ENCODE data around the gene HYAL3.
A peak's percentile ranks its signal among the peaks of the same experiment; 100 is the strongest.

The HYAL3 gene

DNA sequence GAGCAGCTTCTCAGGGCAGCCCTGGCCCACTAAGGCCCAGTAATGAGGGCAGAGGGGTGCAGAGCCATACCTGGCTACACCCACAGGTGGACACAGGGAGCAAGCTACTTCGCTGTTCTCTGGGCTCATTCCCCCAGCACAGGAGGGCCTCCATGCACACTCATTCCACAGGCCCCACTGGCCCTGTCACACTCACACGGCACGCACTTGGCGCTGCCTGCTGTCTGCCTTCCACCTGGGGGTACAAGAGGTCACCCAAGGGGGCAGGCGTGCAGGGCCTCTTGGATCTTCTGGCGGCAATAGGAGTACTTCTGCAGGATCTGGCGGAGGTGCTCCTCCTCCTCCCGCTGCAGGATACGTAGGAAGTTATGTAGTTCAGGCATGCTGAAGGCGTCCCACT lies 31.1 kb upstream of the HYAL3 start:
- Histone ChIP-seq H3K79me2 (peaks cover 12% of the 10 kb centered on the region), H2AFZ (no peak overlapping the region), H3K36me3 (ENCODE audit: control insufficient read depth, insufficient read depth, low read length) (no peaks in the 10 kb centered on the region), H3K27me3 (ENCODE audit: control insufficient read depth, insufficient read depth, low read length) (no peaks in the 10 kb centered on the region), H3K27ac (no peak overlapping the region), H3K9ac (no peak overlapping the region), H3K4me1 (peaks cover 8% of the 10 kb centered on the region), H3K4me2 (ENCODE audit: low read length) (no peak overlapping the region), H3K9me3 (ENCODE audit: control insufficient read depth, low read length) (no peaks in the 10 kb centered on the region), H3K4me3 (ENCODE audit: low read depth, low read length) (no peak overlapping the region)
- TF ChIP-seq CTCF (IDR thresholded peaks at IDR 0.05), result no peak

DNA sequence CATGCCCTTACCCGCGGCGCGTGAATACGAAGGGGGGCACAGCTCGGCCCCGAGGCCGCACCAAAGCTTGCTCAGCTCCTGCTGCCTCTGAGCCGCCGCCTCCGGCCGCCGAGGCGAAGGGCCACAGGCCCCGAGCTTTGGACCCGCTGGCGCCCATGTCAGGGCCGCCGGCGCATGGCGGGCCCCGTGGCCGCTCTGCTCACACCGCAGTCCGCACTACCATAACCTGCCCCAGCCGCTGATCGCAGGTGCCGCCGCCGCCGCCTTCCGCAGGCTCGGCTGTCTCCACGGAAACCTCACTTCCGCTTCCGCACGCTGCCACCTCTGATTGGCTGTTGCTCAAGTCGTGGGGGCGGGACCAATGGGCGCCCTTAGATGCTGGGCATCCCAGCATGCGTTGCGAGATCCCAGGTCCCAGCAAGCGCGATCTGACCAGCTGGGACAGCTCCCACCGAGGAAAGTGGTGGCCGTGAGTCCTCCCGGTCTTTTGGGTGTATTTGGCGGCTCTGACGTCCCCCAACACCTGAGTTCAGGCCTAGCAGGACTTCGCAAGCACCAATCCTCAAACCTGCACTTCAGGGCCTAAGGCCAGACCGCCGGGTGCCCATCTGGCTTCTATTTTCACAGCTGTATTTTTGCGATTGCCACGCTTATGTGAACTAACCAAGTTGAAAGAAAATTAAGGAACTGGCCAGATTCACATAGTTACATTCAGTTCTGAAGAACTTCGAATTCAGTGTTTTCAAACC lies 28.9 kb upstream of the HYAL3 start, which contains the start of gene TUSC2:
Gene TUSC2, minus strand, starts transcription at position 281 of the 749 bp plus-strand sequence. Its CDS starts 124 bp downstream, at position 157.
- Histone ChIP-seq H3K4me1 (peaks cover 15% of the 10 kb centered on the region), H3K9ac (peak within 1 kb of the TSS; percentile 95), H3K27ac (peak within 1 kb of the TSS; percentile 75), H3K36me3 (ENCODE audit: control insufficient read depth, insufficient read depth, low read length) (no peaks in the 10 kb centered on the region), H3K9me3 (ENCODE audit: control insufficient read depth, low read length) (no peaks in the 10 kb centered on the region), H3K27me3 (ENCODE audit: control insufficient read depth, insufficient read depth, low read length) (no peaks in the 10 kb centered on the region), H3K4me3 (ENCODE audit: low read depth, low read length) (peak within 1 kb of the TSS; percentile 84), H2AFZ (peak within 1 kb of the TSS; percentile 87), H3K79me2 (peaks cover 12% of the 10 kb centered on the region), H3K4me2 (ENCODE audit: low read length) (peak within 1 kb of the TSS; percentile 90)
- TF ChIP-seq CTCF (IDR thresholded peaks at IDR 0.05), result no peak

- Histone ChIP-seq H3K36me3 (ENCODE audit: control insufficient read depth, insufficient read depth, low read length) (no peaks in the 10 kb centered on the region), H3K79me2 (peaks cover 12% of the 10 kb centered on the region), H3K9me3 (ENCODE audit: control insufficient read depth, low read length) (no peaks in the 10 kb centered on the region), H3K4me2 (ENCODE audit: low read length) (peak overlapping the region; percentile 90), H3K9ac (peak overlapping the region; percentile 95), H2AFZ (no peak overlapping the region), H3K27ac (no peak overlapping the region), H3K27me3 (ENCODE audit: control insufficient read depth, insufficient read depth, low read length) (no peaks in the 10 kb centered on the region), H3K4me1 (peaks cover 16% of the 10 kb centered on the region), H3K4me3 (ENCODE audit: low read depth, low read length) (peak overlapping the region; percentile 84)
- TF ChIP-seq CTCF (IDR thresholded peaks at IDR 0.05), result no peak
Observed at GRCh38 chr3:50327129-50327528, 27.9 kb upstream of the HYAL3 start.

DNA sequence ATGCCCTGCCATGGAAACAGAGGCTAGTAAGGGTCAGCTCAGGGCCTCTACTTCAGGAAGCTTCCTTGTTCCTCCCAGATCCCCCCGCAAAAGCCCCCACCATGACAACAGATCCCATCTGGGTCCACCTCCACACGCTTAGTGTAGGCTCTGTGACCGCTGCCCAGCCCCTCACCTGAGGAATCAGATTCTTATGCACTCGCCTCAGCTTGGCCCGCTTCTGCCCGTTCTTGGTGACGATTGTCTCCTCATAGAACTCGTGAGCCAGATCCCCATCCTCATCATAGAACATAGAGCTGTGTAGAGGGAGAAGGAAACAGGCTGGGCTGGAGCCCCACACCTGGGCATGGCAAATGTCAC lies 27.0 kb upstream of the HYAL3 start:
- Histone ChIP-seq H3K79me2 (peaks cover 12% of the 10 kb centered on the region), H3K4me3 (ENCODE audit: low read depth, low read length) (no peak overlapping the region), H3K4me1 (peaks cover 21% of the 10 kb centered on the region), H3K27me3 (ENCODE audit: control insufficient read depth, insufficient read depth, low read length) (no peaks in the 10 kb centered on the region), H2AFZ (no peak overlapping the region), H3K9ac (no peak overlapping the region), H3K9me3 (ENCODE audit: control insufficient read depth, low read length) (no peaks in the 10 kb centered on the region), H3K27ac (no peak overlapping the region), H3K4me2 (ENCODE audit: low read length) (no peak overlapping the region), H3K36me3 (ENCODE audit: control insufficient read depth, insufficient read depth, low read length) (no peaks in the 10 kb centered on the region)
- no peak for TF ChIP-seq CTCF (IDR thresholded peaks at IDR 0.05)

All from parathyroid adenoma (tissue), 2 donors.